Measurements from ENCODE around the gene SBSN. TPM values are rescaled to one million over a fixed set of nuclear protein-coding genes. Genes with fewer than 3 reads are reported as not detected.

SBSN gene
- total RNA-seq, 2 experiments from 2014 or later, result not detected

DNA sequence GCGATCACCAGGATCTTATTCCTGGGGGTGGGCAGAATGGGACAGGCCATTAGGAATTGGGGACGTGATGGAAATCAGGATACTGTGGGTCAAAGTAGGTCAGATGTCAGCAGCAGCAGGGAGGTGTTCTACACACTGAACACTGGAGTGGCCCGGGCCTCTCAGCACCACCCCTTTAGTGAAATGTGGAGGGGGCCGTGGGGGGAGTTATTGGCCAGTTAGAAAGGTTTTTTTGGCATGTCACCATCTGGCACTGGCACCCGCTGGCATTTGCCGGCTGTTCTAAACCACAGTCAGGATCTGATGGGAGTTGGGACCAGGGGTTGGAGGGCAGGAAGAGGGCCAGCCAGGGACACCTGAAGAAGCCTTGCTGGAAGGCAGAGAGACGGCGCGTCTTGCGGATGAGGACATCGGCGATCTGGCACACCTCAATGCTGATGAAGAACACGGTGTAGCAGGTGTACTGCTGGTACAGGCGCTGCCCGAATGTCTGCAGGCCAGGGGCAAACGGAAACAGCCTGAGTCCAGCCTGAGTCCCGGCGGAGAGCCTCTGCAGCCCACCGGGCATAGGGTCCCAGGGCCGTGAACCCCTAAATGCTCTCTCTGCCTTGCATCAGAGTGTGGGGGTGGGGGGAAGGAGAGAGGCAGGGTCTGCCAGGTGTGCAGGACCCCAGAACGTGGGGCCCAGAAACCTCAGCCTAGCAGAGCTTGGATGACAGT is 23.1 kb upstream of the SBSN start:
- Mint-ChIP-seq H3K4me1 (ENCODE audit: low read depth) (peaks cover 25% of the 10 kb centered on the region), H3K27ac (no peak overlapping the region), H3K4me3 (no peak overlapping the region), H3K27me3 (no peaks in the 10 kb centered on the region), H3K36me3 (ENCODE audit: low read depth) (peaks cover 26% of the 10 kb centered on the region), H3K9me3 (no peaks in the 10 kb centered on the region)
- POLR2A ChIA-PET, result no interaction called here
- no peak for DNase-seq
- ATAC-seq, result no peak
- CTCF ChIA-PET, result no interaction called here
- intact Hi-C loops (cut with micrococcal nuclease), result no loop called here
- TF ChIP-seq CTCF (IDR thresholded peaks at IDR 0.05), result no peak

DNA sequence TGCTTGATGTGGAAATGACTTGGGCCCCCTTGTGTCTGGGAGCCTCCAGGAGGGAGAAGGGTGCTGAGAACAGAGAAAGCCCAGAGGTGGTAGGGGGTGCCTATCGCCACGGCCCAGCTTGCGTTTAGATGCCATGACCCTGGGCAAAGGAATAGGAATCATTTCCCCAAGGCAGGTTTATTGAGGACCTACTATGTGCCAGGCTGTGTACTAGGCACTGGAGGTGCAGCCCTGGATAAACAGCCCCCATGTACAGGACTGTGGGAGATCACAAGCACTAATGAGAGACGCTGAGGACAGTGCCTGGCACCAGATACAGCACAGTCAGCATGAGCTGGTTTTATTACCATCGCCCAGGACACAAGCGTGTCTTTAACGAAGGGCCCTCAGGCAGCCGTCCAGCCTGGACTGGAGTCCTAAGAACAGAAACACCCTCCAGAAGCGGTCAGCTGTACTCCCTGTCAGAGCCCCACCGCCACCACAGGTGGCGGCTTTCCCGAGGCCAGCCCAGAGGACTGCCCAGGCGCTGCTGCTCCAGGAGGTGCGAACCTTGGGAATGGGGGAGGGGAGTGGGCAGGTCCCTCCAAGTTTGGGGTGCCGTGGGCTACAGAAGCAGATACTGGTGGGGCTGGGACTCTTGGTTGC is 21.9 kb upstream of the SBSN start:
- POLR2A ChIA-PET, result interaction anchor here (1.1 kb wide), 1 partner anchor 37 kb away, joined by 4 read pairs; no protein-coding TSS in a partner anchor
- Mint-ChIP-seq H3K9me3 (no peaks in the 10 kb centered on the region), H3K4me1 (ENCODE audit: low read depth) (peaks cover 28% of the 10 kb centered on the region), H3K4me3 (no peak overlapping the region), H3K27me3 (no peaks in the 10 kb centered on the region), H3K36me3 (ENCODE audit: low read depth) (peaks cover 29% of the 10 kb centered on the region), H3K27ac (no peak overlapping the region)
- ATAC-seq (no peak), DNase-seq (no peak)
- intact Hi-C loops (cut with micrococcal nuclease), result no loop called here
- no peak for TF ChIP-seq CTCF (IDR thresholded peaks at IDR 0.05)
- CTCF ChIA-PET, result interaction anchor here (0.6 to 3.4 kb wide), 10 partner anchors 8 to 164 kb away, joined by 3 to 36 read pairs (median 12); partner anchors contain the start of gene HAUS5

- POLR2A ChIA-PET, result interaction anchor here (1.1 kb wide), 1 partner anchor 38 kb away, joined by 4 read pairs; no protein-coding TSS in a partner anchor
- H3K27ac Mint-ChIP-seq, result no peak overlapping the region
These were observed 21.2 kb upstream of the SBSN start for GRCh38 chr19:35549174-35549788.

DNA sequence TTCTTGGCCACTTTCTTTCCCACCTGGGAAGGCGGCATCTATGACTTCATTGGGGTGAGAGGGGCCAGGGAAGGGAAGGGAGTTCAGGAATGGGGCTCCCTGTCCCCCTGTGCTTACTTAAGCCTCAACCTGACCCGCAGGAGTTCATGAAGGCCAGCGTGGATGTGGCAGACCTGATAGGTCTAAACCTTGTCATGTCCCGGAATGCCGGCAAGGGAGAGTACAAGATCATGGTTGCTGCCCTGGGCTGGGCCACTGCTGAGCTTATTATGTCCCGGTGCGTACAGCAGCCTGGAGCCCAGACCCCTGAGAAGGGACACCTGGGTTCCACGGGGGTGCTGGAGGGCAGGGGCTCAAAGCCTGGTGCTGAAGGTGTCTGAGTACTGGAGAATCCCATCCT is 18.4 kb upstream of the SBSN start:
- CTCF ChIA-PET, result interaction anchor here (2.5 to 3.4 kb wide), 3 partner anchors 11 to 194 kb away, joined by 6 to 27 read pairs (median 13); no protein-coding TSS in a partner anchor

More at GRCh38 chr19:35549174-35549788, 21.2 kb upstream of the SBSN start:
- H3K36me3 Mint-ChIP-seq (ENCODE audit: low read depth), result peaks cover 36% of the 10 kb centered on the region
- no peak overlapping the region for H3K4me3 Mint-ChIP-seq
- CTCF ChIA-PET, result interaction anchor here (0.6 to 3.4 kb wide), 31 partner anchors 9 to 381 kb away, joined by 3 to 36 read pairs (median 6); partner anchors contain the start of genes COX6B1, ETV2 and HAUS5
- H3K27me3 Mint-ChIP-seq, result no peaks in the 10 kb centered on the region
- no peaks in the 10 kb centered on the region for H3K9me3 Mint-ChIP-seq
- intact Hi-C loops (cut with micrococcal nuclease), result no loop called here
- ATAC-seq (no peak), DNase-seq (peak; percentile 67)
- TF ChIP-seq CTCF (IDR thresholded peaks at IDR 0.05), result peak; percentile 86
- peaks cover 33% of the 10 kb centered on the region for H3K4me1 Mint-ChIP-seq (ENCODE audit: low read depth)

More for the DNA sequence above, 18.4 kb upstream of the SBSN start:
- Mint-ChIP-seq H3K9me3 (no peaks in the 10 kb centered on the region), H3K27ac (peak overlapping the region; percentile 92), H3K4me3 (peak overlapping the region; percentile 91), H3K36me3 (ENCODE audit: low read depth) (peaks cover 43% of the 10 kb centered on the region), H3K4me1 (ENCODE audit: low read depth) (peaks cover 42% of the 10 kb centered on the region), H3K27me3 (no peaks in the 10 kb centered on the region)
- POLR2A ChIA-PET, result no interaction called here
- ATAC-seq (no peak), DNase-seq (no peak)
- intact Hi-C loops (cut with micrococcal nuclease), result no loop called here
- TF ChIP-seq CTCF (IDR thresholded peaks at IDR 0.05), result no peak

Measured in activated CD8-positive, alpha-beta T cell treated with anti-CD3 and anti-CD28 coated beads for 36 hours (primary cell).